ENCODE data around the gene ADAMTS15. TPM values are rescaled to one million over a fixed set of nuclear protein-coding genes. Genes with fewer than 3 reads are reported as not detected.

The ADAMTS15 gene
- total RNA-seq, 1 experiment from 2014 or later = 0.83 TPM

DNA sequence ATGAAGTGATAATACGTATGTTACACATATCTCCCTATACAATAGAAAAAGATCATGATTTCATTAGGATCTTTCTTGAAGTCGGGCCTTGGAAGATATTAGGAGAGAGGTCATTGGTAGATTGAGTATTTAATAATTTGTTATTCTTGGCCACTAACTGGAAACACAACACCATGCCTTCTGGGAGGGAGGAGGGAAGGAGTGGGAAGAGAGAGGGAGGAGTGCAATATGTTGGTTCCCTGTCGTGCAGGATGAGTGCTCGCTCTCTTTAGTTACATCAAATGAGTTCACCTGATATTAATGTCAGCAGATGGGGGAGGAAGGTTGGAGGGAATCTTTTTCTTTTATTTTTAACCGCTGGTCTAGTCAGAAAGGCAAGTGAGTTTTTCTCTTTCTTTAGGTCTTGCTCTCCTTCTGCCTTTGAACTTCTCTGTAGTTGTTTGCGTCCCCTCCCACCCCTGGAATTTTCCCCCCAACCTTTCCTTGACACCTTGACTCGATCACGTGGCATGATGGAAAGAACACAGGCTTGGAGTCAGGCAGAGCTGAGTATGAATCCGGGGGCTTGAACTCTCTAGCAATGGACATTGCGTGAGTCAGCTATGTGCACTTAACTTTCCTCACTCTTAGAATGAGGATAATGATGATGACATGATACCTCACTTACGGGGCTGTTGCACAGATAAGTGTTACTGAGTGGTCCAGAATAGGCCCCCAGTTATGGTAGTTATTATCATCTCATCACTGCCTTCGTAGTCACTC lies 6.2 kb downstream of the ADAMTS15 start:
- Mint-ChIP-seq H3K27me3 (ENCODE audit: unreplicated experiment) (peaks cover 13% of the 10 kb centered on the region), H3K36me3 (ENCODE audit: insufficient read depth, unreplicated experiment) (peaks cover 4% of the 10 kb centered on the region), H3K27ac (ENCODE audit: unreplicated experiment) (peak overlapping the region; percentile 38), H3K9me3 (ENCODE audit: low read depth, unreplicated experiment) (no peaks in the 10 kb centered on the region), H3K4me1 (ENCODE audit: low read depth, unreplicated experiment) (no peaks in the 10 kb centered on the region), H3K4me3 (ENCODE audit: low read depth, unreplicated experiment) (no peak overlapping the region)
- no peak for DNase-seq
- intact Hi-C loops (cut with micrococcal nuclease; ENCODE audit: unreplicated experiment) = loop anchor here (5.0 kb wide), 1 partner anchor 393 kb away; no protein-coding TSS in a partner anchor
- BruUV-seq (replicated peaks) = no TSS peak
- TF ChIP-seq, protein P1, sequence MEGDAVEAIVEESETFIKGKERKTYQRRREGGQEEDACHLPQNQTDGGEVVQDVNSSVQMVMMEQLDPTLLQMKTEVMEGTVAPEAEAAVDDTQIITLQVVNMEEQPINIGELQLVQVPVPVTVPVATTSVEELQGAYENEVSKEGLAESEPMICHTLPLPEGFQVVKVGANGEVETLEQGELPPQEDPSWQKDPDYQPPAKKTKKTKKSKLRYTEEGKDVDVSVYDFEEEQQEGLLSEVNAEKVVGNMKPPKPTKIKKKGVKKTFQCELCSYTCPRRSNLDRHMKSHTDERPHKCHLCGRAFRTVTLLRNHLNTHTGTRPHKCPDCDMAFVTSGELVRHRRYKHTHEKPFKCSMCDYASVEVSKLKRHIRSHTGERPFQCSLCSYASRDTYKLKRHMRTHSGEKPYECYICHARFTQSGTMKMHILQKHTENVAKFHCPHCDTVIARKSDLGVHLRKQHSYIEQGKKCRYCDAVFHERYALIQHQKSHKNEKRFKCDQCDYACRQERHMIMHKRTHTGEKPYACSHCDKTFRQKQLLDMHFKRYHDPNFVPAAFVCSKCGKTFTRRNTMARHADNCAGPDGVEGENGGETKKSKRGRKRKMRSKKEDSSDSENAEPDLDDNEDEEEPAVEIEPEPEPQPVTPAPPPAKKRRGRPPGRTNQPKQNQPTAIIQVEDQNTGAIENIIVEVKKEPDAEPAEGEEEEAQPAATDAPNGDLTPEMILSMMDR (IDR thresholded peaks at IDR 0.05; ENCODE audit: unreplicated experiment) = no peak
- CTCF ChIA-PET = interaction anchor here (0.7 to 0.8 kb wide), 2 partner anchors 242 to 370 kb away, joined by 3 read pairs; no protein-coding TSS in a partner anchor

DNA sequence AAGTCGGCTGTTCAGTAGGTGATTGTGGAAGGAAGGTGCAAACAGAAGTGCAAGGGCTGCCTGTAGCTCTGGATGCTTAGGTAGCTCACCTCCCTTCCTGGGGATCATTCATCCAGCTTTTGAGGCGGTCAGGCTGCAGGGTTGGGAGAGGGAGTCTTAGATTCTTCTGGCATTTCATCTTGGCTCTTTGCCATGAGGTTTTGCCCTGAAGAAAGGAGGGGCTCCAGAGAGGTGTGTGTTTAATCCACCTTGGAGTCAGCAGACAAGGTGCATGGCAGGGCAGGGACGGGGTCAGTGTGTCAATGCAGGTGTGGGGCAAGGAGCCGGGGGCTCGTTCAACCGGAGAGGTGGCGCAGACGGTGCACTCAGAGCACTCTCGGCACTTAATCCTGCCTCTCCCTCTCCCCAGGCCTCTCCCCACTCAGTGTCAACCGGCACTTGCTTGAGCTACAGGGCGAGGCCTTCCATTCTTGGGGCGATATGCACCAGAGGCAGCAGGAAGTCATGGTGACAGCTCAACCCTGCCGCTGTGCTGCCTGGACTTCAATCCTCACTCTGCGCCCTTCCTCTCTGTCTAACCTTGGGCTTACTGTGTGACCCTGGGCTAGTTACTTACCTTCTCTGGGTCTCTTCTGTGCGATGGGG lies 7.2 kb downstream of the ADAMTS15 start:
- CTCF ChIA-PET = interaction anchor here (0.5 to 0.8 kb wide), 3 partner anchors 243 to 617 kb away, joined by 3 to 6 read pairs (median 3); no protein-coding TSS in a partner anchor
- BruUV-seq (replicated peaks) = no TSS peak

DNA sequence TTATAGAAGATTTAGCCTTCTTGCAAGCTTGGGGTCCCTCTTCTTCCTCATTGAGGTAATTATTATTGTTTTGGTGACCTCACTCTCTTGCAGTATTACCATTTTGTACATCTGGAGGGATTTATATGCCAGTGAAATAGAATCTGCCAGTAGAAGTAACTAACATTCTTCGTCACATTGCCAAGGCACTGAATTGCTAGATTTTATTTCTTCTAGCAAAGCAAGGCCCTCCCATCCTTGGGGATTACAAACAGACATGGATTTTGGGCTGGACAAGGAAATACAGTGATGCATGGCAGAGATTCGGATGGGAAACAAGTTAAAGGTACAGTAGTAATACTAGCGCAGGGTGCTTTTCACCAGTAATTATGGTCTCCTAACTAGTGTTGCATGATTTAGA lies 7.8 kb downstream of the ADAMTS15 start:
- BruUV-seq (replicated peaks) = no TSS peak
- intact Hi-C loops (cut with micrococcal nuclease; ENCODE audit: unreplicated experiment) = no loop called here
- CTCF ChIA-PET = no interaction called here
- H3K36me3 Mint-ChIP-seq (ENCODE audit: insufficient read depth, unreplicated experiment) = peaks cover 4% of the 10 kb centered on the region
- H3K27ac Mint-ChIP-seq (ENCODE audit: unreplicated experiment) = no peak overlapping the region
- TF ChIP-seq, protein P1 (IDR thresholded peaks at IDR 0.05; ENCODE audit: unreplicated experiment) = no peak
- H3K27me3 Mint-ChIP-seq (ENCODE audit: unreplicated experiment) = peaks cover 13% of the 10 kb centered on the region
- no peak overlapping the region for H3K4me3 Mint-ChIP-seq (ENCODE audit: low read depth, unreplicated experiment)
- DNase-seq = no peak
- H3K9me3 Mint-ChIP-seq (ENCODE audit: low read depth, unreplicated experiment) = no peaks in the 10 kb centered on the region
- H3K4me1 Mint-ChIP-seq (ENCODE audit: low read depth, unreplicated experiment) = no peaks in the 10 kb centered on the region

More for the DNA sequence above, 7.2 kb downstream of the ADAMTS15 start:
- Mint-ChIP-seq H3K4me3 (ENCODE audit: low read depth, unreplicated experiment) (no peak overlapping the region), H3K27me3 (ENCODE audit: unreplicated experiment) (peaks cover 13% of the 10 kb centered on the region), H3K27ac (ENCODE audit: unreplicated experiment) (no peak overlapping the region), H3K9me3 (ENCODE audit: low read depth, unreplicated experiment) (no peaks in the 10 kb centered on the region), H3K36me3 (ENCODE audit: insufficient read depth, unreplicated experiment) (peaks cover 4% of the 10 kb centered on the region), H3K4me1 (ENCODE audit: low read depth, unreplicated experiment) (no peaks in the 10 kb centered on the region)
- peak; percentile 2 for DNase-seq
- intact Hi-C loops (cut with micrococcal nuclease; ENCODE audit: unreplicated experiment) = no loop called here
- TF ChIP-seq, protein P1 (IDR thresholded peaks at IDR 0.05; ENCODE audit: unreplicated experiment) = no peak

DNA sequence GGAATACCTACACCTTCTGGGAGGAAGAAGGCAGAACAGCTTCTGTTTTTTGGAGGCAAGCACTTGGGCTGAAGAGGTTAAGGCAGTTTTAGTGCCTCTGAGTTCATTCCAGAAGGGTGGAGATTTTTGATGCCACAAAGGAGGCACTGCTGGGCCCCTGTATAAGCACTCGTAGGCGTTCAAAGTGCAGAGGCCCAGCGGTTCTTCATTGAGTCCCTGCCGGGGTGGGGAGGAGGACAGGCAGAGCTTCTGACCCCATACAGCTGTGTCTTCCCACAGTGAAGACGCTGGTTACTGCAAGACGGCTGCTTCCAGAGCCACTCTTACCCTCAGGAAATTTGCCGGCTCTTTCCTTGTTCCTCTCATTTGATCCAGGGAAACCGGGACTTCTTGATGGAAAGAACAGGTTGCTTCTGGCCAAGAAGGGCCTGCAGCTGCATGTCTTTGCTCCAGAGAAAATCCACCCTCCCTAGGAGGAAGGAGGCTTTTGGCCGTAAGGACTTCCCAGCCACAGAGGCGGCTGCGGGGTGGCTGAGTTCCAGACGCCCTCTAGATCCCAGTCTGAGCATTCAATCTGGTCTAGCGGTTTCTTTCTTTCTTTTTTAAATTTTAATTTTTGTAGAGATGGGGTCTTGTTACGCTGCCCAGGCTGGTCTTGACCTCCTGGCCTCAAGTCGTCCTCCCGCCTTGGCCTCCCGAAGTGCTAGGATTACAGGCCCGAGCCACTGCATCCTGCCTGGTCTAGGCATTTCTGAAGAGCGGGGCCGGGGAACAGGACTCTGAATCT lies 9.4 kb downstream of the ADAMTS15 start:
- Mint-ChIP-seq H3K36me3 (ENCODE audit: insufficient read depth, unreplicated experiment) (peaks cover 4% of the 10 kb centered on the region), H3K4me3 (ENCODE audit: low read depth, unreplicated experiment) (no peak overlapping the region), H3K27ac (ENCODE audit: unreplicated experiment) (no peak overlapping the region), H3K9me3 (ENCODE audit: low read depth, unreplicated experiment) (no peaks in the 10 kb centered on the region), H3K4me1 (ENCODE audit: low read depth, unreplicated experiment) (no peaks in the 10 kb centered on the region), H3K27me3 (ENCODE audit: unreplicated experiment) (peaks cover 13% of the 10 kb centered on the region)
- intact Hi-C loops (cut with micrococcal nuclease; ENCODE audit: unreplicated experiment) = no loop called here
- no peak for DNase-seq
- TF ChIP-seq, protein P1 (IDR thresholded peaks at IDR 0.05; ENCODE audit: unreplicated experiment) = no peak
- BruUV-seq (replicated peaks) = no TSS peak
- CTCF ChIA-PET = no interaction called here

Measured in Calu3 (cell line).